HEK293 (cell line): ENCODE measurements around the gene HES1.

Source experiments
- CTCF ChIA-PET: fragments of 350-600 bp; formaldehyde crosslinking; extraction: SDS; loops from one replicate; lab custom pipeline; 2021; ENCODE audit warnings: antibody characterized with exemption; lab: Yijun Ruan, JAX
- POLR2A ChIA-PET: fragments of 300-600 bp; formaldehyde crosslinking; extraction: SDS; loops from one replicate; lab custom pipeline; 2020; ENCODE audit warnings: antibody characterized with exemption, inconsistent platforms; lab: Yijun Ruan, JAX
- H3K27ac ChIP-seq: fragments of 200-500 bp; sonication (Bioruptor generic); 2 replicates; pipeline ENCODE4 v1.5.1; 2014; ENCODE audit warnings: low read depth, low read length, control low read depth, inconsistent platforms; ENCODE audit errors: extremely low read depth
- H3K36me3 ChIP-seq, 2 experiments: fragments of 200-500 bp in 1 of 2; sonication (Bioruptor generic) in 1 of 2; 1 replicate in 1 of 2; 2 replicates in 1 of 2; pipeline ENCODE4 v1.5.1; 2014 to 2017; ENCODE audit warnings: inconsistent platforms in 2 of 2, low read length in 2 of 2; ENCODE audit not compliant: control insufficient read depth in 2 of 2, insufficient read depth in 1 of 2
- H3K4me1 ChIP-seq: fragments of 200-500 bp; sonication (Bioruptor generic); 2 replicates; pipeline ENCODE4 v1.5.1; 2014; ENCODE audit warnings: mild to moderate bottlenecking, low read length, inconsistent platforms; ENCODE audit not compliant: control insufficient read depth, insufficient read depth
- H3K4me3 ChIP-seq: 2 replicates; pipeline ENCODE4 v1.5.1; 2011; ENCODE audit warnings: low read depth, mild to moderate bottlenecking, control low read depth, low read length, moderate library complexity
- H3K9me3 ChIP-seq: fragments of 200-500 bp; sonication (Bioruptor generic); 2 replicates; pipeline ENCODE4 v1.5.1; 2014; ENCODE audit warnings: low read depth, low read length, inconsistent platforms; ENCODE audit not compliant: control insufficient read depth, insufficient read depth
- BCL11A ChIP-seq: fragments of 450-650 bp; formaldehyde crosslinking; IDR thresholded peaks from 2 replicates; pipeline ENCODE4 v1.5.1; 2016; ENCODE audit warnings: low read depth, missing biosample characterization, missing genetic modification characterization
- FEZF1 ChIP-seq: fragments of 450-650 bp; formaldehyde crosslinking; IDR thresholded peaks from 2 replicates; pipeline ENCODE4 v1.5.1; 2016; ENCODE audit warnings: missing biosample characterization, missing genetic modification characterization
- GLIS1 ChIP-seq: fragments of 450-650 bp; formaldehyde crosslinking; IDR thresholded peaks from 2 replicates; pipeline ENCODE4 v1.5.1; 2016; ENCODE audit warnings: missing biosample characterization, missing genetic modification characterization
- HOXC10 ChIP-seq: sonication (generic); formaldehyde crosslinking; IDR thresholded peaks from 2 replicates; pipeline ENCODE4 v1.8.1; 2023; ENCODE audit warnings: mild to moderate bottlenecking, missing genetic modification reagents
- KLF10 ChIP-seq: fragments of 450-650 bp; IDR thresholded peaks from 2 replicates; pipeline ENCODE4 v1.5.1; 2018; ENCODE audit warnings: missing biosample characterization, mild to moderate bottlenecking, missing genetic modification characterization
- KLF7 ChIP-seq: fragments of 450-650 bp; formaldehyde crosslinking; IDR thresholded peaks from 2 replicates; pipeline ENCODE4 v1.5.1; 2016; ENCODE audit warnings: missing biosample characterization, missing genetic modification characterization, borderline replicate concordance
- SP7 ChIP-seq: fragments of 450-650 bp; formaldehyde crosslinking; IDR thresholded peaks from 2 replicates; pipeline ENCODE4 v1.5.1; 2016; ENCODE audit warnings: missing biosample characterization, missing genetic modification characterization
- YY1 ChIP-seq: fragments of 450-650 bp; formaldehyde crosslinking; IDR thresholded peaks from 2 replicates; pipeline ENCODE4 v1.5.1; 2018; ENCODE audit warnings: missing biosample characterization, missing genetic modification characterization
- ZBTB21 ChIP-seq: fragments of 450-650 bp; formaldehyde crosslinking; IDR thresholded peaks from 2 replicates; pipeline ENCODE4 v1.5.1; 2017; ENCODE audit warnings: missing biosample characterization, missing genetic modification characterization
- ZFHX2 ChIP-seq: fragments of 450-650 bp; formaldehyde crosslinking; conservative IDR thresholded peaks from 2 replicates; pipeline ENCODE4 v1.5.1; 2016; ENCODE audit warnings: missing biosample characterization, missing genetic modification characterization
- ZFP69B ChIP-seq: fragments of 450-650 bp; formaldehyde crosslinking; IDR thresholded peaks from 2 replicates; pipeline ENCODE4 v1.5.1; 2016; ENCODE audit warnings: missing biosample characterization, missing genetic modification characterization
- ZNF138 ChIP-seq: fragments of 450-650 bp; formaldehyde crosslinking; IDR thresholded peaks from 2 replicates; pipeline ENCODE4 v1.5.1; 2016; ENCODE audit warnings: missing biosample characterization, missing genetic modification characterization, borderline replicate concordance
- ZNF148 ChIP-seq: fragments of 450-650 bp; formaldehyde crosslinking; IDR thresholded peaks from 2 replicates; pipeline ENCODE4 v1.5.0; 2017; ENCODE audit warnings: missing biosample characterization, missing genetic modification characterization, borderline replicate concordance
- ZNF174 ChIP-seq: fragments of 450-650 bp; formaldehyde crosslinking; IDR thresholded peaks from 2 replicates; pipeline ENCODE4 v1.5.0; 2017; ENCODE audit warnings: missing biosample characterization, mild to moderate bottlenecking, missing genetic modification characterization
- ZNF202 ChIP-seq: fragments of 450-650 bp; formaldehyde crosslinking; IDR thresholded peaks from 2 replicates; pipeline ENCODE4 v1.5.1; 2016; ENCODE audit warnings: missing biosample characterization, missing genetic modification characterization, borderline replicate concordance
- ZNF274 ChIP-seq, 2 experiments: fragments of 200-500 bp in 1 of 2; fragments of 450-650 bp in 1 of 2; sonication (Bioruptor generic) in 1 of 2; formaldehyde crosslinking in 1 of 2; IDR thresholded peaks; 2 replicates each; pipeline versions ENCODE4 v1.5.1 to v1.6.1; 2014 to 2016; ENCODE audit warnings: borderline replicate concordance in 1 of 2, inconsistent platforms in 1 of 2, low read length in 1 of 2, missing biosample characterization in 1 of 2, missing genetic modification characterization in 1 of 2
- ZNF366 ChIP-seq: fragments of 450-650 bp; formaldehyde crosslinking; conservative IDR thresholded peaks from 2 replicates; pipeline ENCODE4 v1.5.1; 2016; ENCODE audit warnings: missing biosample characterization, missing genetic modification characterization
- ZNF391 ChIP-seq: fragments of 450-650 bp; formaldehyde crosslinking; IDR thresholded peaks from 2 replicates; pipeline ENCODE4 v1.5.1; 2016; ENCODE audit warnings: low read depth, missing biosample characterization, missing genetic modification characterization, borderline replicate concordance
- ZNF433 ChIP-seq: fragments of 450-650 bp; formaldehyde crosslinking; IDR thresholded peaks from 2 replicates; pipeline ENCODE4 v1.5.1; 2016; ENCODE audit warnings: missing biosample characterization, missing genetic modification characterization, low read depth
- ZNF473 ChIP-seq: fragments of 450-650 bp; formaldehyde crosslinking; IDR thresholded peaks from 2 replicates; pipeline ENCODE4 v1.5.1; 2017; ENCODE audit warnings: missing biosample characterization, missing genetic modification characterization
- ZNF510 ChIP-seq: fragments of 450-650 bp; formaldehyde crosslinking; IDR thresholded peaks from 2 replicates; pipeline ENCODE4 v1.5.1; 2018; ENCODE audit warnings: mild to moderate bottlenecking, missing genetic modification characterization, missing biosample characterization; ENCODE audit not compliant: insufficient replicate concordance
- ZNF623 ChIP-seq: fragments of 450-650 bp; formaldehyde crosslinking; IDR thresholded peaks from 2 replicates; pipeline ENCODE4 v1.5.1; 2016; ENCODE audit warnings: missing biosample characterization, missing genetic modification characterization
- ZNF658 ChIP-seq: fragments of 450-650 bp; formaldehyde crosslinking; IDR thresholded peaks from 2 replicates; pipeline ENCODE4; 2016; ENCODE audit warnings: missing biosample characterization, missing genetic modification characterization
- ZNF664 ChIP-seq: fragments of 450-650 bp; formaldehyde crosslinking; IDR thresholded peaks from 2 replicates; pipeline ENCODE4 v1.5.1; 2016; ENCODE audit warnings: missing biosample characterization, missing genetic modification characterization
- ZNF785 ChIP-seq: fragments of 450-650 bp; formaldehyde crosslinking; IDR thresholded peaks from 2 replicates; pipeline ENCODE4 v1.5.1; 2016; ENCODE audit warnings: missing biosample characterization, missing genetic modification characterization
- ZNF843 ChIP-seq: fragments of 450-650 bp; formaldehyde crosslinking; IDR thresholded peaks from 2 replicates; pipeline ENCODE4 v1.5.1; 2016; ENCODE audit warnings: missing biosample characterization, missing genetic modification characterization
- TF ChIP-seq, protein P1 (sequence below): fragments of 450-650 bp; formaldehyde crosslinking; IDR thresholded peaks from 2 replicates; pipeline ENCODE4 v1.5.1; 2016; ENCODE audit warnings: missing biosample characterization, missing genetic modification characterization, borderline replicate concordance

The HES1 gene

DNA sequence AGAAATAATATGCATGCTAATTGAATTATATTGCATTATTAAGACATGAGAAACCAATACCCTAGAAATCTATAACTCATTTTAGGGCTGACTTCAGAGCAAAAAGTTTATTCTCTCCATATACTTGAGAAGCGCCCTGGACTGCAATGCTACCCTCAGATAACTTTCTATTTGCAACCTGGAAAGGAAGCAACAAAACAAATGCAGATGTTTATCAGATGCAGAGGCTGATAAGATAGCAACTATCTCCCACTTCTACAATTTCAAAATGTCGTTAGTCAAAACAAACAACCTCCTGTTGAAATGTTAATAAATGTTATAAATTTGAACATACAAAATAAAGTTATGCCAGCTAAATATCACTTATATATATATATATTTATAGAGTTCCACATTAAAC is 34.8 kb downstream of the HES1 start:
- ChIA-PET POLR2A (no interaction called here), CTCF (no interaction called here)
- Histone ChIP-seq H3K9me3 (no peaks in the 10 kb centered on the region), H3K4me1 (peaks cover 9% of the 10 kb centered on the region), H3K36me3 (no peaks in the 10 kb centered on the region), H3K4me3 (no peak overlapping the region), H3K27ac (no peak overlapping the region)
- TF ChIP-seq ZFP69B (tag by site-specific recombination) (no peak), ZNF138 (no peak), ZNF473 (tag by site-specific recombination) (no peak), ZNF202 (tag by site-specific recombination) (no peak), ZNF174 (tag by site-specific recombination) (no peak), ZNF366 (tag by site-specific recombination) (no peak), KLF7 (tag by site-specific recombination) (no peak), ZNF148 (tag by site-specific recombination) (no peak), ZNF658 (tag by site-specific recombination) (no peak), BCL11A (tag by site-specific recombination) (no peak), SP7 (tag by site-specific recombination) (no peak), ZNF843 (tag by site-specific recombination) (no peak), GLIS1 (tag by site-specific recombination) (no peak), YY1 (tag by site-specific recombination) (no peak), ZNF785 (tag by site-specific recombination) (no peak), ZNF510 (no peak), KLF10 (tag by site-specific recombination) (no peak)

- H3K4me3 ChIP-seq, result no peak overlapping the region
- H3K36me3 ChIP-seq, result no peaks in the 10 kb centered on the region
- ChIA-PET CTCF (interaction anchor here (0.6 kb wide), 1 partner anchor 271 kb away, joined by 5 read pairs; no protein-coding TSS in a partner anchor), POLR2A (no interaction called here)
- no peak overlapping the region for H3K27ac ChIP-seq
- H3K4me1 ChIP-seq, result peaks cover 10% of the 10 kb centered on the region
- TF ChIP-seq ZNF664 (no peak), ZNF274 (IDR thresholded peaks at IDR 0.05; ENCODE audit: low read length) (no peak), ZNF274 (tag by site-specific recombination; IDR thresholded peaks at IDR 0.05; ENCODE audit: borderline replicate concordance) (no peak), ZNF433 (tag by site-specific recombination) (no peak), ZNF623 (tag by site-specific recombination) (no peak), ZBTB21 (tag by site-specific recombination) (no peak), FEZF1 (tag by site-specific recombination) (no peak), ZFHX2 (tag by site-specific recombination) (no peak), HOXC10 (CRISPR knock-in tag) (no peak), ZNF391 (tag by site-specific recombination) (no peak)
- TF ChIP-seq, protein P1, sequence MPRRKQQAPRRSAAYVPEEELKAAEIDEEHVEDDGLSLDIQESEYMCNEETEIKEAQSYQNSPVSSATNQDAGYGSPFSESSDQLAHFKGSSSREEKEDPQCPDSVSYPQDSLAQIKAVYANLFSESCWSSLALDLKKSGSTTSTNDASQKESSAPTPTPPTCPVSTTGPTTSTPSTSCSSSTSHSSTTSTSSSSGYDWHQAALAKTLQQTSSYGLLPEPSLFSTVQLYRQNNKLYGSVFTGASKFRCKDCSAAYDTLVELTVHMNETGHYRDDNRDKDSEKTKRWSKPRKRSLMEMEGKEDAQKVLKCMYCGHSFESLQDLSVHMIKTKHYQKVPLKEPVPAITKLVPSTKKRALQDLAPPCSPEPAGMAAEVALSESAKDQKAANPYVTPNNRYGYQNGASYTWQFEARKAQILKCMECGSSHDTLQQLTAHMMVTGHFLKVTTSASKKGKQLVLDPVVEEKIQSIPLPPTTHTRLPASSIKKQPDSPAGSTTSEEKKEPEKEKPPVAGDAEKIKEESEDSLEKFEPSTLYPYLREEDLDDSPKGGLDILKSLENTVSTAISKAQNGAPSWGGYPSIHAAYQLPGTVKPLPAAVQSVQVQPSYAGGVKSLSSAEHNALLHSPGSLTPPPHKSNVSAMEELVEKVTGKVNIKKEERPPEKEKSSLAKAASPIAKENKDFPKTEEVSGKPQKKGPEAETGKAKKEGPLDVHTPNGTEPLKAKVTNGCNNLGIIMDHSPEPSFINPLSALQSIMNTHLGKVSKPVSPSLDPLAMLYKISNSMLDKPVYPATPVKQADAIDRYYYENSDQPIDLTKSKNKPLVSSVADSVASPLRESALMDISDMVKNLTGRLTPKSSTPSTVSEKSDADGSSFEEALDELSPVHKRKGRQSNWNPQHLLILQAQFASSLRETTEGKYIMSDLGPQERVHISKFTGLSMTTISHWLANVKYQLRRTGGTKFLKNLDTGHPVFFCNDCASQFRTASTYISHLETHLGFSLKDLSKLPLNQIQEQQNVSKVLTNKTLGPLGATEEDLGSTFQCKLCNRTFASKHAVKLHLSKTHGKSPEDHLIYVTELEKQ, result no peak
- H3K9me3 ChIP-seq, result no peaks in the 10 kb centered on the region
These were observed 38.5 kb downstream of the HES1 start for GRCh38 chr3:194174406-194174805.
